Skeletal muscle tissue (tissue), 4 donors: ENCODE results near the gene AXL. TPM values are rescaled to one million over a fixed set of nuclear protein-coding genes. Genes with fewer than 3 reads are reported as not detected.

Experiments
- H3K27ac ChIP-seq: one replicate; pipeline ENCODE4 v1.7.0; 2013; ENCODE audit warnings: mild to moderate bottlenecking, low read depth, low read length, inconsistent platforms
- H3K27me3 ChIP-seq, 3 donors: one replicate each; pipeline ENCODE4 v1.7.0; 2013; ENCODE audit warnings: low read length in 3 of 3; ENCODE audit not compliant: control insufficient read depth in 3 of 3, insufficient read depth in 3 of 3
- H3K36me3 ChIP-seq, 3 donors: one replicate each; pipeline ENCODE4 v1.7.0; 2013; ENCODE audit warnings: low read length in 3 of 3; ENCODE audit not compliant: control insufficient read depth in 3 of 3, insufficient read depth in 3 of 3
- H3K4me1 ChIP-seq, 3 donors: one replicate each; pipeline ENCODE4 v1.7.0; 2013; ENCODE audit warnings: low read length in 3 of 3, mild to moderate bottlenecking in 3 of 3; ENCODE audit not compliant: control insufficient read depth in 3 of 3, insufficient read depth in 3 of 3
- H3K4me3 ChIP-seq, 3 donors: one replicate each; pipeline ENCODE4 v1.7.0; 2013; ENCODE audit warnings: low read length in 3 of 3
- H3K9ac ChIP-seq, 3 donors: one replicate each; pipeline ENCODE4 v1.7.0; 2013; ENCODE audit warnings: low read length in 3 of 3, mild to moderate bottlenecking in 3 of 3, moderate library complexity in 2 of 3, low read depth in 1 of 3
- H3K9me3 ChIP-seq, 3 donors: one replicate each; pipeline ENCODE4 v1.7.0; 2013; ENCODE audit warnings: low read length in 3 of 3; ENCODE audit not compliant: control insufficient read depth in 3 of 3
- total RNA-seq: library from RNA; depleted of rRNA; stranded (reverse); fragments of >200 nt; gene quantifications from one replicate; pipeline ENCODE4 v1.2.3, GENCODE V29; 2014
- donor health status: Osteomylitis.

AXL gene
- total RNA-seq, 1 donor from 2014 or later, result 35.0 TPM

GRCh38 chr19:41206926-41207750, 11.9 kb upstream of the AXL start:
- Histone ChIP-seq H3K4me1 (peaks cover 2 to 11% (median 8%) of the 10 kb centered on the region in 3 donors), H3K9ac (peak overlapping the region in 2 of 3 donors; percentile 50 to 57), H3K9me3 (no peaks in the 10 kb centered on the region), H3K4me3 (peak overlapping the region; percentile 9 to 51 (median 49)), H3K27me3 (peaks cover 0 to 12% (median 2%) of the 10 kb centered on the region in 3 donors), H3K36me3 (no peaks in the 10 kb centered on the region), H3K27ac (peak overlapping the region; percentile 44)

GRCh38 chr19:41214161-41214560, 4.9 kb upstream of the AXL start:
- Histone ChIP-seq H3K9ac (no peak overlapping the region), H3K4me3 (no peak overlapping the region), H3K27ac (no peak overlapping the region), H3K27me3 (peaks cover 13 to 15% (median 15%) of the 10 kb centered on the region in 3 donors), H3K9me3 (no peaks in the 10 kb centered on the region), H3K4me1 (peaks cover 0 to 4% (median 0%) of the 10 kb centered on the region in 3 donors), H3K36me3 (no peaks in the 10 kb centered on the region)

- Histone ChIP-seq H3K27ac (peak overlapping the region; percentile 85), H3K36me3 (no peaks in the 10 kb centered on the region), H3K4me1 (peaks cover 3 to 8% (median 8%) of the 10 kb centered on the region in 3 donors), H3K27me3 (peaks cover 24 to 27% (median 24%) of the 10 kb centered on the region in 3 donors), H3K9ac (peak overlapping the region in 1 of 3 donors; percentile 8), H3K4me3 (no peak overlapping the region), H3K9me3 (no peaks in the 10 kb centered on the region)
Observed at GRCh38 chr19:41217741-41218140, 1.3 kb upstream of the AXL start.

GRCh38 chr19:41218249-41218614, 791 bp upstream of the AXL start:
- Histone ChIP-seq H3K27me3 (peaks cover 24 to 27% (median 24%) of the 10 kb centered on the region in 3 donors), H3K36me3 (no peaks in the 10 kb centered on the region), H3K9ac (peak overlapping the region in 2 of 3 donors; percentile 51 to 83), H3K4me3 (peak overlapping the region; percentile 45 to 61 (median 60)), H3K9me3 (no peaks in the 10 kb centered on the region), H3K4me1 (peaks cover 3 to 9% (median 8%) of the 10 kb centered on the region in 3 donors), H3K27ac (peak overlapping the region; percentile 85)

GRCh38 chr19:41219924-41220567, 1.0 kb downstream of the AXL start:
- H3K9ac ChIP-seq, result peak overlapping the region; percentile 67 to 83 (median 68)
- H3K4me1 ChIP-seq, result peaks cover 8 to 17% (median 12%) of the 10 kb centered on the region in 3 donors
- H3K27me3 ChIP-seq, result peaks cover 24 to 27% (median 24%) of the 10 kb centered on the region in 3 donors
- peak overlapping the region; percentile 61 to 71 (median 61) for H3K4me3 ChIP-seq
- H3K27ac ChIP-seq, result peak overlapping the region; percentile 85
- no peaks in the 10 kb centered on the region for H3K9me3 ChIP-seq
- no peaks in the 10 kb centered on the region for H3K36me3 ChIP-seq

GRCh38 chr19:41220811-41221210, 1.8 kb downstream of the AXL start:
- H3K9ac ChIP-seq, result peak overlapping the region; percentile 38 to 83 (median 68)
- no peaks in the 10 kb centered on the region for H3K9me3 ChIP-seq
- peak overlapping the region; percentile 85 for H3K27ac ChIP-seq
- H3K36me3 ChIP-seq, result no peaks in the 10 kb centered on the region
- peaks cover 24 to 27% (median 24%) of the 10 kb centered on the region in 3 donors for H3K27me3 ChIP-seq
- H3K4me1 ChIP-seq, result peaks cover 10 to 24% (median 14%) of the 10 kb centered on the region in 3 donors
- peak overlapping the region; percentile 61 to 71 (median 61) for H3K4me3 ChIP-seq

- peaks cover 24 to 28% (median 26%) of the 10 kb centered on the region in 3 donors for H3K27me3 ChIP-seq
- no peaks in the 10 kb centered on the region for H3K9me3 ChIP-seq
- no peak overlapping the region for H3K27ac ChIP-seq
- H3K9ac ChIP-seq, result no peak overlapping the region
- peaks cover 16 to 31% (median 20%) of the 10 kb centered on the region in 3 donors for H3K4me1 ChIP-seq
- H3K36me3 ChIP-seq, result no peaks in the 10 kb centered on the region
- H3K4me3 ChIP-seq, result no peak overlapping the region
Observed at GRCh38 chr19:41221514-41222205, 2.6 kb downstream of the AXL start.

GRCh38 chr19:41222240-41222639, 3.2 kb downstream of the AXL start:
- Histone ChIP-seq H3K9ac (no peak overlapping the region), H3K27ac (no peak overlapping the region), H3K36me3 (no peaks in the 10 kb centered on the region), H3K27me3 (peaks cover 22 to 30% (median 24%) of the 10 kb centered on the region in 3 donors), H3K9me3 (no peaks in the 10 kb centered on the region), H3K4me3 (no peak overlapping the region), H3K4me1 (peaks cover 20 to 34% (median 24%) of the 10 kb centered on the region in 3 donors)

GRCh38 chr19:41223431-41224234, 4.6 kb downstream of the AXL start:
- no peaks in the 10 kb centered on the region for H3K9me3 ChIP-seq
- H3K27ac ChIP-seq, result no peak overlapping the region
- H3K27me3 ChIP-seq, result peaks cover 12 to 24% (median 13%) of the 10 kb centered on the region in 3 donors
- peak overlapping the region in 1 of 3 donors; percentile 16 for H3K9ac ChIP-seq
- peaks cover 20 to 34% (median 23%) of the 10 kb centered on the region in 3 donors for H3K4me1 ChIP-seq
- H3K36me3 ChIP-seq, result no peaks in the 10 kb centered on the region
- no peak overlapping the region for H3K4me3 ChIP-seq
